Left lobe of liver (tissue), 2 donors: Measurements from ENCODE around the gene BCAS2. TPM values are rescaled to one million over a fixed set of nuclear protein-coding genes. Genes with fewer than 3 reads are reported as not detected.
"Not testable (repeated sequence)": the region's sequence is repeated elsewhere in the genome, so short reads cannot be mapped to it uniquely, and the experiment has no call there.

Source experiments
- ATAC-seq: fragments of 200-7000 bp; cut with Tn5 transposase; one replicate; pipeline ENCODE4 v1.9.1; 2020; ENCODE audit warnings: mild to moderate bottlenecking, moderate library complexity
- DNase-seq: peaks from one replicate; pipeline ENCODE4 v3.0.0-alpha.2; 2020; ENCODE audit warnings: low spot score
- total RNA-seq: library from RNA; stranded (reverse); gene quantifications from one replicate; pipeline ENCODE4 v1.2.1, GENCODE V29; 2021
- donor health status: DM: no; HTN: no; CAD: no; lungs with moderate emphysema.
- donor health status: DM: no; HTN: yes; CAD: no.

The BCAS2 gene
- 13.3 TPM for total RNA-seq

GRCh38 chr1:114581335-114582287 is at the start of gene BCAS2:
Gene BCAS2 (minus strand): TSS chr1:114581615. CDS start chr1:114581591, 24 bp downstream.
- ATAC-seq (peak; percentile 96), DNase-seq (peak; percentile 98)

- DNase-seq (no peak), ATAC-seq (no peak)
These were observed 45.7 kb upstream of the BCAS2 start for GRCh38 chr1:114627107-114627506.

- DNase-seq = no peak
- ATAC-seq = no peak
These were observed 41.9 kb upstream of the BCAS2 start for GRCh38 chr1:114623364-114623763.

- ATAC-seq = no peak
- DNase-seq = no peak
These were observed 39.0 kb upstream of the BCAS2 start for GRCh38 chr1:114620419-114620818.

- ATAC-seq (no peak), DNase-seq (no peak)
These were observed 37.2 kb upstream of the BCAS2 start for GRCh38 chr1:114618606-114619005.

- DNase-seq = no peak
- ATAC-seq = no peak
These were observed 29.3 kb upstream of the BCAS2 start for GRCh38 chr1:114610546-114611245.

GRCh38 chr1:114609826-114610225 is 28.4 kb upstream of the BCAS2 start:
- ATAC-seq (no peak), DNase-seq (no peak)

GRCh38 chr1:114609026-114609425 is 27.6 kb upstream of the BCAS2 start:
- ATAC-seq = no peak

GRCh38 chr1:114607223-114607622 is 25.8 kb upstream of the BCAS2 start:
- DNase-seq = no peak
- no peak for ATAC-seq

More at GRCh38 chr1:114609026-114609425, 27.6 kb upstream of the BCAS2 start:
- DNase-seq = no peak

GRCh38 chr1:114597949-114598348 is 16.5 kb upstream of the BCAS2 start:
- ATAC-seq = no peak
- DNase-seq = no peak

GRCh38 chr1:114595602-114596001 is 14.2 kb upstream of the BCAS2 start:
- DNase-seq (no peak), ATAC-seq (no peak)

GRCh38 chr1:114594046-114594445 is 12.6 kb upstream of the BCAS2 start:
- DNase-seq (no peak), ATAC-seq (no peak)

- peak; percentile 32 for ATAC-seq
These were observed 7.7 kb upstream of the BCAS2 start for GRCh38 chr1:114589122-114589521.

GRCh38 chr1:114588196-114588689 is 6.8 kb upstream of the BCAS2 start:
- DNase-seq (no peak), ATAC-seq (peak; percentile 75)

More at GRCh38 chr1:114589122-114589521, 7.7 kb upstream of the BCAS2 start:
- DNase-seq = no peak

- ATAC-seq (peak; percentile 72), DNase-seq (peak; percentile 53)
These were observed 6.0 kb upstream of the BCAS2 start for GRCh38 chr1:114587203-114587991.

GRCh38 chr1:114586513-114587047 is 5.2 kb upstream of the BCAS2 start:
- ATAC-seq (no peak), DNase-seq (no peak)

- ATAC-seq (no peak), DNase-seq (no peak)
These were observed 3.8 kb upstream of the BCAS2 start for GRCh38 chr1:114585231-114585630.

- ATAC-seq (no peak), DNase-seq (no peak)
These were observed 7.0 kb downstream of the BCAS2 start for GRCh38 chr1:114574365-114574764.

- no peak for DNase-seq
- ATAC-seq = no peak
These were observed 17.3 kb downstream of the BCAS2 start for GRCh38 chr1:114564141-114564540.

- not testable (repeated sequence) for ATAC-seq, DNase-seq
These were observed 18.4 kb downstream of the BCAS2 start for GRCh38 chr1:114562978-114563510.
